ENCODE results near the gene MEPE.

GRCh38 chr4:87807402-87807801, 25.4 kb upstream of the MEPE start:
- no peak for TF ChIP-seq CTCF (IDR thresholded peaks at IDR 0.05)
- no peak for TF ChIP-seq EZH2 (IDR thresholded peaks at IDR 0.05; ENCODE audit: borderline replicate concordance, insufficient read depth, low read depth, low read length, poor library complexity, severe bottlenecking)
